ENCODE data around the gene HTR1D.

Gene HTR1D

DNA sequence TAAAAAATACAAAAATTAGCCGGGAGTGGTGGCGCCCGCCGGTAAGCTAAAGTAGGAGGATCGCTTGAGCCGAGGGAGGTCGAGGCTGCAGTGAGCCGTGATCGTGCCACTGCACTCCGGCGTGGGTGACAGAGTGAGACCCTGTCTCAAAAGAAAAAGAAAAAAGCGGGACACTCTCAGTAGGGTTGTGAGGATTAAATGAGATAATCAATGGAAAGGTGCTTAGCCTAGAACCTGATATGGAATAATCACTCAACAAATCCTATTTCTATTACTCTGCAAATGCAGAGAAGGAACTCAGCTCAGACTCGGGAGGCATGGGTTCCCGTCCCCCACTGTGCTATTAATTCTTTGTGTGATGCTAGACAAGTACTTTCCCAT is 48.1 kb downstream of the HTR1D start:
- H3K27ac ChIP-seq, result no peak overlapping the region

DNA sequence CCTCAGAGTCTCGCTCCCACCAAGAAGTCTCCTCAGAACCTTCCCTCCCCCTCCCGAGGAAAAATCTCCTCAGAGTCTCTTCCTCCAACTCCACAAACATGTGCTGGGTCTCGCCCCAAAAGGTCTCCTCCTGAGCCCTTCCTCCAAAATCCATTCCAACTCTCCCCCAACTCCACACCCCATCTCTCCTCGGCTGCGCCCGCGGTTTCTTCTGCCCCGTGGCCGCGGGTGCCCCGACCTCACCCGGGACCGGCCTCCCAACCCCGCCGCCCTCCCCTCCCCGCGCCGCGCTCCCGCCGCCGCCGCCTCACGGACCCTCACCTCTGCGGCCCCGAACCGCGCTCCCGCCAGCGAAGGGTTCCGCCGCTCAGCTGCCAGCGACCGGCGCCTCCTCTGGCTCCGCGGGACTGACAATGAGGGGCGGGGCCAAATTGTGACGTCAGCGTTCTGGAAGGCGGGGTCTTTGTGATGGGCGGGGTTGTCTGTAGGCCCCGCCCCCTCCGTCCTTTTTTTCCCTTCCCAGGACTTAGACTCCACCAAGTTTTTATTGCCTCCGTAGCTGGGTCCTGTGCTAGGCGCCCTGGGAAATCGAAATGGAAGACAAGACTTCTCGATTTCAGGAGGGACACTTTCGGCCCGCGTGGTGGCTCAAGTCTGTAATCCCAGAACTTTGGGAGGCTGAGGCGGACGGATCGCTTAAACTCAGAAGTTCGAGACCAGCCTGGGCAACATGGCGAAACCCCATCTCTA is 48.7 kb downstream of the HTR1D start, which contains the start of gene LUZP1:
TSS of gene LUZP1 (minus strand) at position 412 of the 750 bp plus-strand sequence.
- DNase-seq (ENCODE audit: low read depth, low spot score), result peak; percentile 81
- no peaks in the 10 kb centered on the region for H3K36me3 ChIP-seq (ENCODE audit: insufficient read depth, low read length)
- TF ChIP-seq EZH2 (IDR thresholded peaks at IDR 0.05) (no peak), POLR2AphosphoS5 (IDR thresholded peaks at IDR 0.05; ENCODE audit: borderline replicate concordance, low read depth, low read length) (peak; percentile 89)
- peak within 1 kb of the TSS; percentile 88 for H3K9ac ChIP-seq (ENCODE audit: insufficient read length)
- H3K27ac ChIP-seq, result peak within 1 kb of the TSS; percentile 88; the same call in 1 of the 2 replicates
- no peaks in the 10 kb centered on the region for H3K9me3 ChIP-seq (ENCODE audit: low read depth, low read length)
- peak within 1 kb of the TSS; percentile 97 for H3K4me3 ChIP-seq

More for the DNA sequence above, 48.1 kb downstream of the HTR1D start:
- Histone ChIP-seq H3K9me3 (ENCODE audit: low read depth, low read length) (no peaks in the 10 kb centered on the region), H3K4me3 (peak overlapping the region; percentile 97), H3K9ac (ENCODE audit: insufficient read length) (no peak overlapping the region), H3K36me3 (ENCODE audit: insufficient read depth, low read length) (no peaks in the 10 kb centered on the region)
- TF ChIP-seq FOXP2 (optimal IDR thresholded peaks at IDR 0.05; ENCODE audit: control extremely low read depth, extremely low read length, insufficient read depth), result no peak
- TF ChIP-seq EZH2 (IDR thresholded peaks at IDR 0.05), result no peak
- TF ChIP-seq POLR2AphosphoS5 (IDR thresholded peaks at IDR 0.05; ENCODE audit: borderline replicate concordance, low read depth, low read length), result no peak
- DNase-seq (ENCODE audit: low read depth, low spot score), result no peak

DNA sequence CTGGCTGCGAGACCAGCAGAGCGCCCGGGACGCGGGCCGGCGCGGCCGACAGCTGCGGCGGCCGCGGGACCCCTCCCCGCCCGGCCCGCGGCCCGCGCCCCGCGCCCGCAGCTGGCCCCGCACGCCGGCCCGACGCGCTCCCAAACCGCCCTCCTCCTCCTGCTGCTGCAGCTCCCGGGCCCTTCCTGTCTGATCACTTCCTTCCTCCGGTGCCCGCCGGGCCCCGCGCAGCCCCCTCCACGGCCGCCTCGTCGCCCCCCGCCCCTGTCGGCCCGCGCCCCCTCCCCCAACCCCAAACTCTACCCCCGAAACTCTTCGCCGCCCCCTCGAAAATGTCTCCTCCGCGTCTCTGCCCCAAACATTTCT is 49.2 kb downstream of the HTR1D start:
- H3K27ac ChIP-seq, result peak overlapping the region; percentile 88; the same call in 1 of the 2 replicates
- H3K4me3 ChIP-seq, result peak overlapping the region; percentile 97
- H3K36me3 ChIP-seq (ENCODE audit: insufficient read depth, low read length), result no peaks in the 10 kb centered on the region
- DNase-seq (ENCODE audit: low read depth, low spot score), result no peak
- TF ChIP-seq FOXP2 (optimal IDR thresholded peaks at IDR 0.05; ENCODE audit: control extremely low read depth, extremely low read length, insufficient read depth) (no peak), EZH2 (IDR thresholded peaks at IDR 0.05) (no peak), POLR2AphosphoS5 (IDR thresholded peaks at IDR 0.05; ENCODE audit: borderline replicate concordance, low read depth, low read length) (no peak)
- H3K9me3 ChIP-seq (ENCODE audit: low read depth, low read length), result no peaks in the 10 kb centered on the region
- H3K9ac ChIP-seq (ENCODE audit: insufficient read length), result peak overlapping the region; percentile 88

DNA sequence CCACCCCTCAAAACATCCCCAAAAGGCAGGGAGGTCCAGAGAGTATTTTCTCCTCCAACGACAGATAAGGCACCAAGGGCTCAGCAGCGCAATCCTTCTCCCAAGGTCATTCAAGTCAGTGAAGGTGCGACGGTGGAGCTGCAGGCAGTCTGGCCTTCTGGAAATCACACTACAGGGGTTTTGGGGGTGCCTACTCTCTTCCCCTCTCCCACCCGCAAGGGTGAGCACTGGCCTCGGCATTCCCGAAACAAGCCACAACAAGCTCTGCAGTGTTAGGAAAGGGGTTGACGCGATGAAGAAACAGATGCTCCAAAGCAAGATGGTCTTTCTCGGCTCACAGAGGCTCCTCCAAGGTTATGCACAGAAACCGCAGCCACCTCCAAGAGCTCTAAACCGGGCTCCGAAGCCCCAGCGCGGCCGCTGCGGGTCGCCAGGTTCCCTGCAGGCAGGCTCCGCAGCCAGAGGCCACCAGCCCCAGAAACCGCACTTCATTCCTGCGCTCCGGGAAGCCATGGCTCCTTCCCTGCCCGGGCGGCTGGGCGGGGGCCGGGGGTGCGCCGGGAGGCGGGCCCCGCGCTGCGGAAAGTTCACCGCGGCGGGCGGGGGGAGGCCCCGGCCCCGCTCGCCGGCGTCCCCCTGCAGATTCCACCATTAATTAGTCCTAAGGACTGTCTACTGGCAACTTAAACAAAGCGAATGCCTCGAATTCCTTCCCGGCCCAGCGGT is 49.8 kb downstream of the HTR1D start:
- no peak for DNase-seq (ENCODE audit: low read depth, low spot score)
- TF ChIP-seq EZH2 (IDR thresholded peaks at IDR 0.05), result no peak
- no peak for TF ChIP-seq POLR2AphosphoS5 (IDR thresholded peaks at IDR 0.05; ENCODE audit: borderline replicate concordance, low read depth, low read length)
- no peak for TF ChIP-seq FOXP2 (optimal IDR thresholded peaks at IDR 0.05; ENCODE audit: control extremely low read depth, extremely low read length, insufficient read depth)
- H3K36me3 ChIP-seq (ENCODE audit: insufficient read depth, low read length), result no peaks in the 10 kb centered on the region
- H3K27ac ChIP-seq, result no peak overlapping the region
- peak overlapping the region; percentile 97 for H3K4me3 ChIP-seq
- H3K9me3 ChIP-seq (ENCODE audit: low read depth, low read length), result no peaks in the 10 kb centered on the region
- peak overlapping the region; percentile 64 for H3K9ac ChIP-seq (ENCODE audit: insufficient read length)

DNA sequence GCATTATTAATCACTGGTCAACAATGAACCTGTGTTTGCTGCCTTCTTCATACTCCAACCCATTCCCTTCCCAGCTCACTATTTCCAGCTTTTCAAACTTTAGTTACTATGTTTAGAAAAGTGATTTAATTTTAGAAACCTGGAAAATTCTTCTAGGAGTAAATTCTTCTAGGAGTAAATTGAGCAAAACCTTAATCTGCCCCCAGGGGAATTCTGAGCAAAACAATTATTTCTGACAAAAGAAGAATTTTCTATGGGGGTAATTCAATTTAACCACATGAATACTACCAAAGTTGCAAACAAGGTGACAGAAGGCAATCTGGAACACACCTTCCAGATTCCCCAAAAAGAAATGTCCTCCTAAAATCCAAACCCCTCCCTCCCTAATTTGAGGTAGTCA is 50.4 kb downstream of the HTR1D start:
- H3K4me3 ChIP-seq, result peak overlapping the region; percentile 97
- no peak for DNase-seq (ENCODE audit: low read depth, low spot score)
- no peak for TF ChIP-seq POLR2AphosphoS5 (IDR thresholded peaks at IDR 0.05; ENCODE audit: borderline replicate concordance, low read depth, low read length)
- TF ChIP-seq EZH2 (IDR thresholded peaks at IDR 0.05), result no peak
- TF ChIP-seq FOXP2 (optimal IDR thresholded peaks at IDR 0.05; ENCODE audit: control extremely low read depth, extremely low read length, insufficient read depth), result no peak
- no peaks in the 10 kb centered on the region for H3K36me3 ChIP-seq (ENCODE audit: insufficient read depth, low read length)
- no peaks in the 10 kb centered on the region for H3K9me3 ChIP-seq (ENCODE audit: low read depth, low read length)
- no peak overlapping the region for H3K27ac ChIP-seq
- H3K9ac ChIP-seq (ENCODE audit: insufficient read length), result peak overlapping the region; percentile 64

DNA sequence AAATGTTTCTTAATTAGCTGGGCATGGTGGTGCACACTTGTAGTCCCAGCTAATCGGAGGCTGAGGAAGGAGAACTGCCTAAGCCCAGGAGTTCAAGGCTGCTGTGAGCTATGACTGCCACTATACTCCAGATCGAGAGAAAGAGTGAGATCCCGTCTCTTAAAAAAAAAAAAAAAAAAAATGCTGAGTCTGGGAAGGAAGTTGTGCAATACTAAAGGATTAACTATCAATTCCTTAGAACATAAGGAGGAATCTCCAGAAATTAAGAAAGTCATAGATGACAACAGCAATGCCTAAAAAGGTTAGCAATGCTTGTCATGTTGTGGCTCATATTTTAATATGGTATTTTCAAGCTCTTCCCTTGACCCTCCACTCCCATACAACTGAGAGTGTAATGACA is 53.9 kb downstream of the HTR1D start:
- peak overlapping the region; percentile 64 for H3K27ac ChIP-seq
- peak overlapping the region; percentile 55 for H3K4me3 ChIP-seq
- H3K36me3 ChIP-seq (ENCODE audit: insufficient read depth, low read length), result no peaks in the 10 kb centered on the region
- H3K9ac ChIP-seq (ENCODE audit: insufficient read length), result peak overlapping the region; percentile 2
- no peak for TF ChIP-seq POLR2AphosphoS5 (IDR thresholded peaks at IDR 0.05; ENCODE audit: borderline replicate concordance, low read depth, low read length)
- no peak for TF ChIP-seq EZH2 (IDR thresholded peaks at IDR 0.05)
- no peak for TF ChIP-seq FOXP2 (optimal IDR thresholded peaks at IDR 0.05; ENCODE audit: control extremely low read depth, extremely low read length, insufficient read depth)
- no peak for DNase-seq (ENCODE audit: low read depth, low spot score)
- H3K9me3 ChIP-seq (ENCODE audit: low read depth, low read length), result no peaks in the 10 kb centered on the region

DNA sequence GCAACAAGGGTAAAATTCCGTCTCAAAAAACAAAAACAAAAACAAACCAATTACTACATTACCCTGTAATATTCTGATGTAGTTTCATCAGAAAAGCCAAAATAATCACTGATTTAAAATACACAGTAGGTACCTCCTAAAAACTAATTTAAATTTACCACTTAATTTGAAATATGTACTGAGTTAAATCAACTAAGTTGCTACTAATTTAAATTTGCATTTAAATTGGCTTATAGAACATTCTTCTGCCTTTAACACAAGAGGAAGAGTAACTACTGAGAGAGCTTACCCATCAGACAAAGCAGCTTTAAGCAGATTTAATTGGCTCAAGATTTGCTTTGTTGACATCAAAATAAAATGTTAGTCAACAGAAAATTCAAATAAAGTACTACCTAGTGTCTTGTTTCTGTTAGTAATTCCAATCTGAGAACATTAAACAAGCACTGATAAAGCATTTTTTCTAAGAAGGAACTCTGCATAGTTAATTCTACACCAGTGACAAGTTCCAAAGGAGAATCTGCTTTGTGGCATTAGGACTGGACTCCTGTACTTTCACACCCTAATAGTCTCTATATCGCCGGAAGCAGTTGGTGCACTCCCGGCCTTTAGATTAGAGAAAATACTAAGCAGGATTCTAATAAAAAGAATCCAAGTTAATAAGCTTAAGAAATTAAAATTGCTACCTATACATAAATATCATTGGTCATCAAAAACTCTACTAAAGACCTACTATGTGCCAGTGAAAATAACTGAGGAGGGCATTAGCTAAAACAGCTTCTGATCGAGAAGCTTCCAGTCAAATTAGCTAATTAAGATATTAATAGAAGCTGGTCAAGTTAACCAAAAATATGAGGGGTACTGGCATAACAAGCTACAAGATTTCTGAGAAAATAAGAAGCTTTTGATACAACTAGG is 57.1 kb downstream of the HTR1D start:
- Histone ChIP-seq H3K9ac (ENCODE audit: insufficient read length) (no peak overlapping the region), H3K9me3 (ENCODE audit: low read depth, low read length) (no peaks in the 10 kb centered on the region)
- DNase-seq (ENCODE audit: low read depth, low spot score), result no peak

More for the DNA sequence above, 57.1 kb downstream of the HTR1D start:
- H3K4me3 ChIP-seq, result no peak overlapping the region
- 0 out of 2 replicates have a peak, but pooled peaks cover 3% of the 10 kb centered on the region for H3K36me3 ChIP-seq (ENCODE audit: insufficient read depth, low read length)
- H3K27ac ChIP-seq, result no peak overlapping the region
- no peak for TF ChIP-seq FOXP2 (optimal IDR thresholded peaks at IDR 0.05; ENCODE audit: control extremely low read depth, extremely low read length, insufficient read depth)
- no peak for TF ChIP-seq EZH2 (IDR thresholded peaks at IDR 0.05)
- TF ChIP-seq POLR2AphosphoS5 (IDR thresholded peaks at IDR 0.05; ENCODE audit: borderline replicate concordance, low read depth, low read length), result no peak
